CD1c-positive myeloid dendritic cell (primary cell): ENCODE data around the gene SLCO1B1.

Source experiments
- DNase-seq: peaks from one replicate; pipeline ENCODE4 v3.0.0-alpha.2; 2016; ENCODE audit errors: extremely low spot score

SLCO1B1 gene

GRCh38 chr12:21220266-21220665 is 89.3 kb downstream of the SLCO1B1 start:
- no peak for DNase-seq

GRCh38 chr12:21221072-21221471 is 90.1 kb downstream of the SLCO1B1 start:
- DNase-seq: no peak

GRCh38 chr12:21221778-21222177 is 90.8 kb downstream of the SLCO1B1 start:
- no peak for DNase-seq

DNA sequence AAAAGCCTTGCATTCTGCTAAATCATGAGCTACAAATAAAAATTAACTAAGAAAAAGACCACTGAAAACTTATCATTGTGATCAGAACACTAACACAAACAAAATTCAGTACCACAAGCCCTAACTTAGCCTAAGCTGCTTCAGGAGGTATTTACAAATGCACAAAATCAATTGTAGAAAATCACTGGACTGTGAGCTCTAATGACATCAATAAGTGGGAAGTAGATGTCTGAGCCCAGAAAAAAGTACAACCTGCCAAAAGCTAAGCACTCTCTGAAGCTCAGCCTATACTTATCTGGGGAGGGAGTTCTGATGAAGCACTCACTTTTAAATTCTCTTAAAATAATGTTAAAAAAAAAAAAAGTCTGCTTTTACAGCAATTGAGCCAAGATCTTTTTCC is 92.9 kb downstream of the SLCO1B1 start:
- no peak for DNase-seq

- no peak for DNase-seq
Observed at GRCh38 chr12:21234395-21234794, 103.4 kb downstream of the SLCO1B1 start.

GRCh38 chr12:21239866-21240265 is 108.9 kb downstream of the SLCO1B1 start:
- no peak for DNase-seq

DNA sequence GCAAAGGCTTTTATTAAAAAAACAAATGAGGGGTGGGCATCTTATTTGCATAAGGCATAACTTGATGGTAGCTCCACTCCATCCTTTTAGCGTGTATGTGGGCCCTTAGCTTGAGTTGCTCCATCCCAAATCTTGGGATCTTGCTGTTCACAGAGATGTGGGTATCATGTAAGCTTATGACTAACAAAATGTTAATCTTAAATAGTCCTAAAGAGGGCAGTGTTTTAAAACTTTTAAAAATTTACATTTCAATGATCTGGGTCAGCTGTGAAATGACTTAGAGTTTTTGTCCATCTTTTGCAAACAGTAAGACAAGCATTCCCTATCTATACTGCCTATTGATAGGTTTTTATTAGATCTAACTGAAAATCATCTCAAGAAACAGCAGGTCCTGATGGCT is 117.7 kb downstream of the SLCO1B1 start:
- peak; percentile 2 for DNase-seq

DNA sequence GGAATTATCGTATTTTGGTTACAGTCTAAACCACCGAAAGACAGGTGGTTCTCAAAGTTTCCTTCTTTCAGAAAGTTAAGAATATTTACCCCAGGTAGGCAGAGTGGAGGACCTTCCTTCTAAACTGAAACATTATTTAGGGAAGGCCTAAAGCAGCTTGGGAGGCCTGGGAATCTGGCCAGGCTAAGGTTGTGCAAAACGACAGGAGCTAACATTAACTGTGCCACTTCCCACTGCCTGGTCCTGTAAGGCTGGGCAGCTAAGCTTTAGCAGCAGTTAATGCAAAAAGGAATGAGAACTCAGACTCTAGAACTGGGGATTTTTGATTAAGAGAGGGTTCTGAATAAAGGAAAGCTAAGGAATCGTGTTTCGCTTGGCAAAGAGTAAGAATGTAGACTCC is 121.1 kb downstream of the SLCO1B1 start:
- no peak for DNase-seq

GRCh38 chr12:21257172-21257571 is 126.2 kb downstream of the SLCO1B1 start:
- DNase-seq: no peak

DNA sequence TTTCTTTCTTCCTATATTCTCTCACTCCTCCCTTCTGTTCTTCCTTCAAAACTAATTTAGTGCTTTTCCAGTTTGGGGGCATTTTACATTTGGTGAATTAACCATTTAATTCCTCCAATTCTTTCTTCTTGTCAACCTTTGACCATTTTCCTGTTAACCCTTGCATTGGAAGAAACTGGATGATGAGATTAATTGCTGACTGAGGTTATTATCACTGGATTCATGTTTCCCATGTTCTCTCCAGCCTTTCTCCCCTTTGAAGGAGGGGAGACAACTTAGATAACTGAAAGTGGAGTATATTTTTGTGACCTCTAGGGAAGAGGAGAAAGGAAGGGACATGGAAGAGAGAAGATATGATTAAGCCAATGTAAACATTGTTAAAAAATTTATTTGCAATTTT is 133.2 kb downstream of the SLCO1B1 start:
- DNase-seq: no peak

- no peak for DNase-seq
Observed at GRCh38 chr12:21265932-21266331, 134.9 kb downstream of the SLCO1B1 start.

DNA sequence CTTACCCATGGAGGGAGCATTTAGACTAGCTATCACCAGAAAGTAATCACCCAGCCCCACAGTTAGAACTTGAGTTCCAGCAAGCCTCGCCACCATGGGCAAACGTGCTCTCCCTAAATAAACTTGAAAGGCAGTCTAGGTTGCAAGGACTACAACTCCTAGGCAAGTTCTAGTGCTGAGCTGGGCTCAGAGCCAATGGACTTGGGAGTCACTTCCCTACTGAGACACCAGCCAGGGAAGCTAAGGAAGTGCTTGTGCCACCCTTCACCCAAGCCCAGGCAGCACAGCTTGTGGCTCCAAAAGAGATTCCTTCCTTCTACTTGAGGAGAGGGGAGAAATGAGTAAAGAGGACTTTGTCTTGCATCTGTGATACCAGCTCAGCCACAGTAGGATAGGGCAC is 145.8 kb downstream of the SLCO1B1 start:
- DNase-seq: peak; percentile 2
